Measurements from ENCODE around the gene PHF2. TPM values are rescaled to one million over a fixed set of nuclear protein-coding genes. Genes with fewer than 3 reads are reported as not detected.

The PHF2 gene
- total RNA-seq, 1 donor from 2014 or later = 29.4 TPM

DNA sequence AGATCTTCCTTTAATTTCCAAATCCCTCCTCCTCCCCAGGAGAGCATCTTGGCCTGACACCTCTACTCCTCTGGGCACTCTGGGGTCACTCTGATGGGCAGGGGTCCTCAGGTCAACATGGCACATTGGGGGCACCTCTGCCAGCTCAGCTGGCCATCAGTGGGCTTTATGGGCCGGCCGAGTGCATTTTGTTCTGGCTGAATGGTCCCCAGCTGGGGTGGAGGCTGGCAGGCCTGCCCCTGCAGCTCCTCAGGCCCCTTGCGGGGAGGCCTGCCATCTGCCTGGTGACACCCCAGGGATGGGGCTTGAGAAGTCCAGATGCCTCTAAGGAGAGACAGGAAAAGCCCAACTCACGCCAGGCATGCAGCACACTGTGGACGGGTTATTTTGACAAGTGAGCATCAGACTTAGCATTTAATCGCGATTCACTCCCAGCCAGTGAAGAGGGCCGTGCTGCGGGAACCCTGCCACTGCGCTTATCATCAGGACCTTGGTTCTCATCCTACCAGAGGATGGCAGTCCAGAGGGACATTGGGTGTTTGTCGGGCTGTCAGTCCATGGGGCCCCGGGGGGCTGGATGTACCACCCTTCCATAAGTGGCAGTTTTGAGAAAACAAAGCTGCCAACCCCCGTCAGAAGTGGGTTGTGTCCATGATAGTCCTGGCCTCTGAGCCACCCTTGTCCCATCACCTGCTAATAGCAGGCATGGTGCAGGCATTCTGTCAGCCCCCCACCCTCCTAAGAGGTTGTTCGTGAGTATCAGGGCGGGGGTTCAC, 21.7 kb downstream of the PHF2 start:
- TF ChIP-seq, protein P1, sequence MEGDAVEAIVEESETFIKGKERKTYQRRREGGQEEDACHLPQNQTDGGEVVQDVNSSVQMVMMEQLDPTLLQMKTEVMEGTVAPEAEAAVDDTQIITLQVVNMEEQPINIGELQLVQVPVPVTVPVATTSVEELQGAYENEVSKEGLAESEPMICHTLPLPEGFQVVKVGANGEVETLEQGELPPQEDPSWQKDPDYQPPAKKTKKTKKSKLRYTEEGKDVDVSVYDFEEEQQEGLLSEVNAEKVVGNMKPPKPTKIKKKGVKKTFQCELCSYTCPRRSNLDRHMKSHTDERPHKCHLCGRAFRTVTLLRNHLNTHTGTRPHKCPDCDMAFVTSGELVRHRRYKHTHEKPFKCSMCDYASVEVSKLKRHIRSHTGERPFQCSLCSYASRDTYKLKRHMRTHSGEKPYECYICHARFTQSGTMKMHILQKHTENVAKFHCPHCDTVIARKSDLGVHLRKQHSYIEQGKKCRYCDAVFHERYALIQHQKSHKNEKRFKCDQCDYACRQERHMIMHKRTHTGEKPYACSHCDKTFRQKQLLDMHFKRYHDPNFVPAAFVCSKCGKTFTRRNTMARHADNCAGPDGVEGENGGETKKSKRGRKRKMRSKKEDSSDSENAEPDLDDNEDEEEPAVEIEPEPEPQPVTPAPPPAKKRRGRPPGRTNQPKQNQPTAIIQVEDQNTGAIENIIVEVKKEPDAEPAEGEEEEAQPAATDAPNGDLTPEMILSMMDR (IDR thresholded peaks at IDR 0.05) = no peak
- no peaks in the 10 kb centered on the region for H3K27me3 Mint-ChIP-seq (ENCODE audit: low read depth)
- no peak overlapping the region for H3K27ac Mint-ChIP-seq (ENCODE audit: unreplicated experiment)
- H3K4me3 Mint-ChIP-seq (ENCODE audit: unreplicated experiment) = no peak overlapping the region
- peaks cover 38% of the 10 kb centered on the region for H3K4me1 Mint-ChIP-seq (ENCODE audit: low read depth)
- no peaks in the 10 kb centered on the region for H3K36me3 Mint-ChIP-seq (ENCODE audit: low read depth)
- H3K9me3 Mint-ChIP-seq (ENCODE audit: low read depth) = no peaks in the 10 kb centered on the region
- peak; percentile 53 for DNase-seq (ENCODE audit: low spot score)

DNA sequence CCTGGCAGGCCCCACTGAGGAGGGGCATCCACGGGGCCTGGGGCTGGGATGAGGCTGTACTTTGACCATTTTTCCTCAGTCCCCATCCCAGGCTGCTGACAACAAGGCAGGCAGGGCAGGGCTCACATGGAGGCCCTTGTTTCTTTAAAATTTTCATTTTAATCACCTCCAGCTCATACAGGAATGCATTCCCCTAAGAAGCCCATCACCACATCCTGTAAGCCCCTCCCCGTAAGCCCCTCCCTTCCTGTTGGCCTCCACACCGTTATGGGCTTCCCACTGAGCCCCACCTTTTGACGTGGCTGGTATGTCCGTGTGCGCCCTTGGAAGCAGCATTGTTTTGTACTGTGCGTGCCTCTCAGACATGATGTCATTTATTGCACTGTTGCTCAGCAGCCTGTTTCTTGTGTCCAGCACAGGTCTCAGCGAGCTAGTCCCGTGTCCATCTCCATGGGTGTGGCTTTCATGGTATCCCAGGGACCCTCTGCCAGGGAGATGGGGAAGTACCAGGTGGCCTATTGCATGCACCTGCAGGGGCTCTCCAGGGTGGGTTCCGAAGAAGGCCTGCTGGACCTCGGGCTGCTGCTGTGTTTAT, 22.4 kb downstream of the PHF2 start:
- no peak for DNase-seq (ENCODE audit: low spot score)
- no peaks in the 10 kb centered on the region for H3K36me3 Mint-ChIP-seq (ENCODE audit: low read depth)
- no peak overlapping the region for H3K27ac Mint-ChIP-seq (ENCODE audit: unreplicated experiment)
- H3K4me1 Mint-ChIP-seq (ENCODE audit: low read depth) = peaks cover 36% of the 10 kb centered on the region
- H3K27me3 Mint-ChIP-seq (ENCODE audit: low read depth) = no peaks in the 10 kb centered on the region
- TF ChIP-seq, protein P1 (IDR thresholded peaks at IDR 0.05) = no peak
- H3K4me3 Mint-ChIP-seq (ENCODE audit: unreplicated experiment) = no peak overlapping the region
- H3K9me3 Mint-ChIP-seq (ENCODE audit: low read depth) = no peaks in the 10 kb centered on the region

DNA sequence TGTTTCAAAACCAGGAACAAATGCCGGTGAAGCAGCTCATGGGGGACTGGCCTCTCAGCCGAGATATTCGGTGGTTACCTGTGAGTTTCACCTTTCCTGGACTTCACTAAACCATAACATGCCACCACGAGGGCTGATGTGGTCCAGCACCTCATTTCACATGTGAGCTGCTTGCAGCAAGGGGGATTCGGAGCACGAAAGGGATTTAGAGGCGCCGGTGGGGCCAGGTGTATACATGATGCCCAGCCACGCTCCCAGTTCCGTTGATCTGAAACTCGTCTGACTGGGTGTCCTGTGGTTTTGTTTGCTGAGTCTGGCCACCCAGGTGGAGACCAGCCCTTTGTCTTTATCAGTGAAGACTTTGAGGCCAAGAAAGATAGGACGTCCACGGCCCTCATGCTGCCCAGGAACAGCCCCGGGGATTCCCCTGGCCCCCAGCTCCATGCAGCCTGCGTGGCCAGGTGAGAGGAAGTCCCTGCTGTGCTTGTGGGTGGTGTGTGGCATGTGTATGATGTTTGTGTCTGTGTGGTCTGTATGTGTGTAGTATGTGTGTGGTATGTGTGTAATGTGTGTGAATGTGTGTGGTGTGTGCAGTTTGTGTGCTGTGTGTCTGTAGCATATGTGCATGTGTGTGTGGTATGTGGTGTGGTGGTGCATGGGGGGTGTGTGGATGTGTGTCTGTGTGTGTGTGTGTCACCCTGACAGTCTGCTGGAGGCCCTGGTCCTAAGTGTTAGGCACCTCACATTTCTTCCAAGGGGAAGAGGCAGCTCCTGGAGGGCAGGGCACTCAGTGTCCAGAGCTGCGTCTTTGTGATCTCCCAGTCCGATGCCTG, 23.4 kb downstream of the PHF2 start:
- H3K27me3 Mint-ChIP-seq (ENCODE audit: low read depth) = no peaks in the 10 kb centered on the region
- peak overlapping the region; percentile 25 for H3K27ac Mint-ChIP-seq (ENCODE audit: unreplicated experiment)
- TF ChIP-seq, protein P1 (IDR thresholded peaks at IDR 0.05) = no peak
- DNase-seq (ENCODE audit: low spot score) = peak; percentile 42
- no peaks in the 10 kb centered on the region for H3K36me3 Mint-ChIP-seq (ENCODE audit: low read depth)
- no peak overlapping the region for H3K4me3 Mint-ChIP-seq (ENCODE audit: unreplicated experiment)
- H3K9me3 Mint-ChIP-seq (ENCODE audit: low read depth) = peaks cover 1% of the 10 kb centered on the region
- peaks cover 27% of the 10 kb centered on the region for H3K4me1 Mint-ChIP-seq (ENCODE audit: low read depth)

DNA sequence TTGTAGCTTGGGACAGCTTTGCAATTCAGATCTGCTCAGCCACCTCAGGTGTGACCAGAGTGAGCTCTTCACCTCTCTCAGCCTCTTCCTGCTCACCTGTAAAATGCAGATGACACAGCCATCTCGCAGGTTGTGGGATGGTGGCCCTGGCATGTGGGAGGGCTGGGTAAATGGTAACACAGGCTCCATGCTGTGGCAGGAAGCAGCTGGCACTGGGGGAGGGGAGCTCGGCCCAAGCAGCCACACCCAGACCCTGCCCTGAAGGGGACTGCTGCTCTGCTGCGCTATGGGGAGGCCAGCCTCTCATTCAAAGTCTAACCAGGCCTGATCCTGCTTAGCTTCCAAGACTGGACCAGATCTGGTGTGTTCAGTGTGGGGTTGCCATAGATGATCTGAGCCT, 24.1 kb downstream of the PHF2 start:
- Mint-ChIP-seq H3K36me3 (ENCODE audit: low read depth) (no peaks in the 10 kb centered on the region), H3K27ac (ENCODE audit: unreplicated experiment) (no peak overlapping the region), H3K9me3 (ENCODE audit: low read depth) (peaks cover 5% of the 10 kb centered on the region), H3K4me3 (ENCODE audit: unreplicated experiment) (no peak overlapping the region), H3K4me1 (ENCODE audit: low read depth) (peaks cover 27% of the 10 kb centered on the region), H3K27me3 (ENCODE audit: low read depth) (no peaks in the 10 kb centered on the region)
- peak; percentile 56 for DNase-seq (ENCODE audit: low spot score)
- TF ChIP-seq, protein P1 (IDR thresholded peaks at IDR 0.05) = no peak

DNA sequence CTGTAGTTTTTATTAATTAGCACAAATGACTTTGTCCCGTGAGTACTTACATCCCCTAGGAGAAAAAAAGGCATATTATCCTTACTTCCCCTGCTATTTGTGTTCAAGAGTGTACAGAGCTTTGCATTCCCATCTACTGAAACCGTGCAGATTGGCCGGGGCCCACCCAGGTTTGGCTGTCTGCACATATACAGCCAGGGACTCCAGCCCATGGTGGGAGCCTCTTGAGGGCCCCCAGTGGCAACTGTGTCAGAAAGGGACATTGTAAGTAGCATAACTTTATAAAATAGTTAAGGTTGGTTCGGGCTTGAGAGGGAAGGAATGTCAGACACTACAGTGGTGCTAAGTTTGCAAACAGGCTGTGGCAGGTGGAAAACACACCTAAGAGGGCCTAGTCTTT, 24.7 kb downstream of the PHF2 start:
- Mint-ChIP-seq H3K9me3 (ENCODE audit: low read depth) (peaks cover 7% of the 10 kb centered on the region), H3K36me3 (ENCODE audit: low read depth) (no peaks in the 10 kb centered on the region), H3K27me3 (ENCODE audit: low read depth) (no peaks in the 10 kb centered on the region), H3K4me3 (ENCODE audit: unreplicated experiment) (no peak overlapping the region), H3K27ac (ENCODE audit: unreplicated experiment) (no peak overlapping the region), H3K4me1 (ENCODE audit: low read depth) (peaks cover 27% of the 10 kb centered on the region)
- TF ChIP-seq, protein P1 (IDR thresholded peaks at IDR 0.05) = no peak
- DNase-seq (ENCODE audit: low spot score) = peak; percentile 40

All from chondrocyte (in vitro differentiated cells).